Thyroid gland (tissue), 4 donors: Measurements from ENCODE around the gene TMPRSS7.

Experiments used
- POLR2A ChIP-seq, 2 donors: fragments of 450-650 bp; IDR thresholded peaks; one replicate each; pipeline ENCODE4 v1.6.1; 2017; ENCODE audit warnings: antibody characterized with exemption in 2 of 2, mild to moderate bottlenecking in 2 of 2, moderate library complexity in 1 of 2
- TF ChIP-seq, protein P1 (sequence below), 6 experiments: fragments of 200-600 bp in 3 of 6; fragments of 450-650 bp in 3 of 6; sonication (generic) in 3 of 6; IDR thresholded peaks; one replicate each; pipeline ENCODE4 v1.5.1; 2016 to 2019; ENCODE audit warnings: antibody characterized with exemption in 6 of 6, mild to moderate bottlenecking in 2 of 6, inconsistent platforms in 1 of 6, moderate library complexity in 1 of 6

DNA sequence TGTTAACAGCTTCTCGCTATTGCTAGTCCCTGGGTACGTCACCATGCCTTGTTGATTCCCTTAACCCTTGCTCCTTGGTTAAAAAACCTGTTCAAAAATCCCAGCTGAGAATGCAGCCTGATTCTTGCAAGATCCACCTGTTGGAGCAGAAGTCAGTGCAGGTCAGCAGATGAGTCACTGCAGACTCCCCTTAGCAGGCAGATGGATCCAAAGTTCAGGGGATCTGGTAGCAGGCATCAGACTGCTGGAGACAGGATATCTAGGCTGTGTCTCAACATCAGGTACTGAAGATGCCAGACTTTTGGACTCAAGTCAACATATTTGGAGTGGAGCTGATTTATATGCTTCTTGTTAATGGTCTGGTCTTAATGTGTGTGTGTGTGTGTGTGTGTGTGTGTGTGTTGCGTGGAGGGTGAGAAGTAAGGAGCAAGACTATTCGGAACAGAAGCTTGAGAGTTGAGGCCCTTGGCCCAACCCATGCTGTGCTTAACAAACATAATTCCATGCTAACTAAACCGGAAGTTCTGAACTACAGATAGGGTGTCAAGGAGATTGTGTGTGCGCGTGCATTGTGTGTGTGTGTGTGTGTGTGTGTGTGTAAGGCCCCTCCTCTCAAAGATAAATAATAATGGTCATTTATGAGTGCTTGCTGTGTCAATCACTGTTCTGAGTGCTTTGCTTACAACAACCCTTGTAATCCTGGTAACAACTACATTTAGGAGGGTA, 50.6 kb downstream of the TMPRSS7 start:
- TF ChIP-seq, protein P1, sequence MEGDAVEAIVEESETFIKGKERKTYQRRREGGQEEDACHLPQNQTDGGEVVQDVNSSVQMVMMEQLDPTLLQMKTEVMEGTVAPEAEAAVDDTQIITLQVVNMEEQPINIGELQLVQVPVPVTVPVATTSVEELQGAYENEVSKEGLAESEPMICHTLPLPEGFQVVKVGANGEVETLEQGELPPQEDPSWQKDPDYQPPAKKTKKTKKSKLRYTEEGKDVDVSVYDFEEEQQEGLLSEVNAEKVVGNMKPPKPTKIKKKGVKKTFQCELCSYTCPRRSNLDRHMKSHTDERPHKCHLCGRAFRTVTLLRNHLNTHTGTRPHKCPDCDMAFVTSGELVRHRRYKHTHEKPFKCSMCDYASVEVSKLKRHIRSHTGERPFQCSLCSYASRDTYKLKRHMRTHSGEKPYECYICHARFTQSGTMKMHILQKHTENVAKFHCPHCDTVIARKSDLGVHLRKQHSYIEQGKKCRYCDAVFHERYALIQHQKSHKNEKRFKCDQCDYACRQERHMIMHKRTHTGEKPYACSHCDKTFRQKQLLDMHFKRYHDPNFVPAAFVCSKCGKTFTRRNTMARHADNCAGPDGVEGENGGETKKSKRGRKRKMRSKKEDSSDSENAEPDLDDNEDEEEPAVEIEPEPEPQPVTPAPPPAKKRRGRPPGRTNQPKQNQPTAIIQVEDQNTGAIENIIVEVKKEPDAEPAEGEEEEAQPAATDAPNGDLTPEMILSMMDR (IDR thresholded peaks at IDR 0.05): no peak
- TF ChIP-seq POLR2A (IDR thresholded peaks at IDR 0.05): no peak
